Upper lobe of left lung (tissue), 4 donors: ENCODE results near the gene MRPL18.

Experiments
- CTCF ChIP-seq, 6 experiments: fragments of 450-650 bp in 4 of 6; fragments of 200-600 bp in 2 of 6; sonication (generic) in 2 of 6; IDR thresholded peaks; one replicate each; pipeline ENCODE4 v1.5.1; 2016 to 2019; ENCODE audit warnings: antibody characterized with exemption in 6 of 6
- EP300 ChIP-seq, 4 donors: sonication (generic); formaldehyde crosslinking; IDR thresholded peaks; one replicate each; pipeline ENCODE4 v1.5.1; 2017; ENCODE audit warnings: antibody characterized with exemption in 4 of 4, control low read depth in 2 of 4
- POLR2A ChIP-seq, 4 donors: fragments of 450-650 bp; IDR thresholded peaks; one replicate each; pipeline ENCODE4 v1.5.1; 2016 to 2017; ENCODE audit warnings: antibody characterized with exemption in 4 of 4, mild to moderate bottlenecking in 2 of 4
- POLR2AphosphoS5 ChIP-seq, 2 donors: sonication (generic); formaldehyde crosslinking; IDR thresholded peaks; one replicate each; pipeline ENCODE4 v1.5.1; 2017; ENCODE audit warnings: antibody characterized with exemption in 2 of 2

DNA sequence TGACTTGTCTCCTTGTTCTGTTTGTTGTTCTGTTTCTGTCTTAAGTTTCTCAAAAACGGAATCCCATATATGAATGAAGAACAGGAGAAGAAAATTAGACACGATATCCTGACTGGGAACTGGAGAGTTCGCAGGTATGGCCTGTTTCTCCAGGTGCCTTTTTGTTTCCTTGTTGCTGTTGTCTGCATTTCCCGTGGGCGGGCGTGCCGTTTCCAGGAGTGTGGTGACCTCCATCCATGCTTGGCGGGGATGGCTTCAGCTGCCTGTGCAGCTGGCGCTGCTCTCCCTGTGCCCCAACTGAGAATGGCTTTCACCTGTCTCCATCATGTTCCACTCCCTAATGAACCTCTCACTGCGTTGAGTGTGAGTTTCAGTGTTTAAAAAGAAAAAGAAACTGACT is 14.2 kb downstream of the MRPL18 start:
- TF ChIP-seq POLR2AphosphoS5 (IDR thresholded peaks at IDR 0.05) (no peak), CTCF (IDR thresholded peaks at IDR 0.05) (no peak), POLR2A (IDR thresholded peaks at IDR 0.05) (no peak), EP300 (IDR thresholded peaks at IDR 0.05) (no peak)
